ENCODE results near the gene DNAJC12.

DNA sequence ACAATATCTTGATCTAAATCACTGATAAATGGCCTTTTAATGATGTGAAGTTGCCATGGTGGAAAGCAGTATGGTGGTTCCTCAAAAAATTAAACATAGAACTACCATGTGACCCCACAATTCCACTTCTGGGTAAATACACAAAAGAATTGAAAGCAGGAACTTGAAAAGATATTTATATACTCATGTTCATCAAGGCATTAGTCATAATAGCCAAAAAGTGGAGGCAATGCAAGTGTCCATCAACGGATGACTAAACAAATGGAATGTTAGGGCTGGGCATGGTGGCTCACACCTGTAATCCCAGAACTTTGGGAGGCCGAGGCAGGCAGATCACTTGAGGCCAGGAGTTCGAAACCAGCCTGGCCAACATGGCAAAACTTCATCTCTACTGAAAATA is 2.0 kb upstream of the DNAJC12 start:
- no peak for TF ChIP-seq BACH2 (CRISPR knock-in tag; IDR thresholded peaks at IDR 0.05; ENCODE audit: borderline replicate concordance)
- no peak for TF ChIP-seq ESRRG (CRISPR knock-in tag; IDR thresholded peaks at IDR 0.05)
- no peak for TF ChIP-seq RARB (CRISPR knock-in tag; IDR thresholded peaks at IDR 0.05)

All from SK-N-SH treated with all-trans-retinoic acid at 6 μM for 48 hours (cell line).